Measurements from ENCODE around the gene AUTS2.

AUTS2 gene

DNA sequence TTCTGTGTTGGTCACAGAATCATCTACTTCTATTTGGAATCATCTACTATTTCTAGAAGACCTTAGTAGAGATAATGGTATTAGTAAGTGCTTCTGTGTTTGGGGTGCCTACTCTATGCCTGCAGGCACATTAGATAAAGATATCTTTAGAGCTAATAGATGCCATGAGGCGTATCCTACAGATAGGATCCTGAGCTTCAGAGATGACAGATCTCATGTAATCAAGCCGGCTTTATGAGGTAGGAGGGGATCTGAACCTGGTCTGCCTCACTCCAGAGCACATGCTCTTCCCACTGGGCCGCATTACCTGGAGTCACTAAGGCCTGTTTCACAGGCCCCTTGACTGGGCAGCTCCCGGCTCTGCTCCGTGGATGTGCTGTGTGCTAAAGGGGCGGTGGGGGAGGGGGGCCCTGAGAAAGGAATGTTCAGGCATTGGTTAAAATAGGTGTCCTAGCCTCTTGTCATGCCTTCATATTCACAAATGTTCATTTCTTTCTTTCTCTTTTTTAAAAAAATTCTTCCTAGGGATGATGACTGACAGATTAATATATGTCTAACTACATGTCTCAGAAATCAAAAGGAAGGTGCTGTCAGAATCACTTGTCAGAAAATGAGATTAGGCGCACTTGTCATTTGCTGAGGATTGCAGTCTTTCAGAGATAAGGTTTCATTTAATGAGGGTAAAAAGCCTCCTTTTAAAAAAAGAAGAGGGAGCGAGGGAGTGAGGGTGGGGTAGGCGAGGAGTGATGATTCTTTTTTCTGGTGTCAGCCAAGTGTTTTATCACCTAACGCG, 1075.7 kb downstream of the AUTS2 start:
- TF ChIP-seq, protein P1, sequence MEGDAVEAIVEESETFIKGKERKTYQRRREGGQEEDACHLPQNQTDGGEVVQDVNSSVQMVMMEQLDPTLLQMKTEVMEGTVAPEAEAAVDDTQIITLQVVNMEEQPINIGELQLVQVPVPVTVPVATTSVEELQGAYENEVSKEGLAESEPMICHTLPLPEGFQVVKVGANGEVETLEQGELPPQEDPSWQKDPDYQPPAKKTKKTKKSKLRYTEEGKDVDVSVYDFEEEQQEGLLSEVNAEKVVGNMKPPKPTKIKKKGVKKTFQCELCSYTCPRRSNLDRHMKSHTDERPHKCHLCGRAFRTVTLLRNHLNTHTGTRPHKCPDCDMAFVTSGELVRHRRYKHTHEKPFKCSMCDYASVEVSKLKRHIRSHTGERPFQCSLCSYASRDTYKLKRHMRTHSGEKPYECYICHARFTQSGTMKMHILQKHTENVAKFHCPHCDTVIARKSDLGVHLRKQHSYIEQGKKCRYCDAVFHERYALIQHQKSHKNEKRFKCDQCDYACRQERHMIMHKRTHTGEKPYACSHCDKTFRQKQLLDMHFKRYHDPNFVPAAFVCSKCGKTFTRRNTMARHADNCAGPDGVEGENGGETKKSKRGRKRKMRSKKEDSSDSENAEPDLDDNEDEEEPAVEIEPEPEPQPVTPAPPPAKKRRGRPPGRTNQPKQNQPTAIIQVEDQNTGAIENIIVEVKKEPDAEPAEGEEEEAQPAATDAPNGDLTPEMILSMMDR (IDR thresholded peaks at IDR 0.05; ENCODE audit: borderline replicate concordance, insufficient read depth, low read depth, low read length), result no peak
- H3K4me3 ChIP-seq (ENCODE audit: low read depth, low read length), result no peak overlapping the region

DNA sequence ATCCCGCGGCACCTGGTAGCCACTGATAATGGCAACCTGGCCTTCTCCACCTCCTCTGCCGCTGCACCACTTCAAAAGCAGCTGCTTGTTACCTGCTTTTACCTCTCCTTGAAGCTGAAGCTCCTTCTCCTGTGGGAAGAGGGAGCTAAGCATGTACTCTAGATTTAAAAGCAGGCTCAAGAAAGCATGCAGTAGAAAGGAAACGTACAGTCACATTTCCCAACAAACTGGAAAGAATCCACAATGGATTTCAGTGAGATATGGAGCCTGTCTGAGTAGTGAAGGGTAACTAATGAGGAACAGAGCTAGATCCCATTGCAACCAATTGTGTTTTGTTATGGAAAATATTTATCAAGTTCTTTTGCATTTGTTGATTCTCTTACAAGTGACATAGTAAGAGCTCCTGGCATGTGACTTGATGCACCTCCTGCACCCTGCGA, 1076.3 kb downstream of the AUTS2 start:
- no peak overlapping the region for H3K4me3 ChIP-seq (ENCODE audit: low read depth, low read length)
- TF ChIP-seq, protein P1 (IDR thresholded peaks at IDR 0.05; ENCODE audit: borderline replicate concordance, insufficient read depth, low read depth, low read length), result no peak

DNA sequence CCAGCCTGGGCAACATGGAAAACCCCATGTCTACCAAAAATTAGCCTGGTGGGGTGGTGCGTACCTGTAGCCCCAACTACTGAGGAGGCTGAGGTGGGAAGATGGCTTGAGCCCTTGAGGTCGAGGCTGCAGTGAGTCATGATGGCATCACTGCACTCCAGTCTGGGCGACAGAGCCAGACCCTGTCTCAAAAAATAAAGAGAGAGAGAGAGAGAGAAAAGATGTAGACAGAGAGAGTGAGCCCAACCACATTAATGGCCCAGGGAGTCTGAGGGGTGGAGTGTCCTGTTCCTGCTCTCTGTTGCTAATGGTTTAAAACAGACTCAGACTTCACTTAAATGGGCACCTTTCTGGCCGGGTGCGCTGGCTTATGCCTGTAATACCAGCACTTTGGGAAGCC, 1078.0 kb downstream of the AUTS2 start:
- H3K4me3 ChIP-seq (ENCODE audit: low read depth, low read length), result no peak overlapping the region
- TF ChIP-seq, protein P1 (IDR thresholded peaks at IDR 0.05; ENCODE audit: borderline replicate concordance, insufficient read depth, low read depth, low read length), result no peak

DNA sequence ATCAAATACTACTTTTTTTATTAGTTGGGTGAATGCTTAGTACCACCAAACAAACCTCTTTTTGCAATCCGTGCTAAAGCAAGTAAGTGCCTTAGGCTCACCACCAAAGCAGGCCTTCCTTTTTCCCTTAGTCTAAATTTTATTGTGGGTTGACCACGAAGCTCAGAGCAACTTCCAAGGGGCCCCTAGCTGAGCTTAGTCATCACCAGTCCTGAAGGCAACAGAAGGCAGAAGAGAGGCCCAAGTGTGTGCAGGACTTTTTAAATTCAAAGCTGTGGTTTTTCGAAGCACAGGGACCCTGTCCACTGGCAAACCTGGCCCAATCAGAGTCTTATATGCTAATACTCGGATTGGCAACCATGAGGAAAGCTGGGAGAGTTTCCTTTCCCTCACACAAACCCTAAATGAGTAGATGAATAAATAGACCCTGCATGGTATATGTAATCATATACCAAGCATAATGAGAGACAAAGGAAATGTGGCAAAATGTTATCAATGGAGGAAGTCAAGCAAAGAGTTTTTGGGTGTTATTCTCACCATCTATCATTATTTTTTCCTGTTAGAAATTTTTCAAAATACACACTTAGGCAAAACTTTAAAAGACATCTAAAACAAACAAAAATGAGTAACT, 1080.5 kb downstream of the AUTS2 start:
- TF ChIP-seq, protein P1 (IDR thresholded peaks at IDR 0.05; ENCODE audit: borderline replicate concordance, insufficient read depth, low read depth, low read length), result no peak
- H3K4me3 ChIP-seq (ENCODE audit: low read depth, low read length), result no peak overlapping the region

DNA sequence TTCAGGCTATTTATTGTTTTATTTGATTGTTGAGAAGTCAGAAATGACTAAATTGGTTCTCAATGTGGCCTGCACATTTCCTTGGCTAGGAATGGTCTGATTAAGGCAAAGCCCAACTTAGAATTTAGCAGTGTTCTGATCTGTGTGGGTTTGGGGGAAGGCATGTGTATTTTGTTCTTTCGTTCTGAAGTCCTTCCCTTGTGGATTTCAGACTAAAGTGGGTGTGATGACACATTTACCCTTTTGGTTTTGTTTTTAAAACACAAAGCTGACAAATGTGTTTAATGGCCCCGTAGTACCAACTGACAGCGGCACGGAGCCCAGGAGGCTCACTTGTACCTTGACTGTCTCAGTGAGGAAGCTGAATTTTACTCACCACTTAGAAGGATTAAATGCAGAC, 1081.4 kb downstream of the AUTS2 start:
- TF ChIP-seq, protein P1 (IDR thresholded peaks at IDR 0.05; ENCODE audit: borderline replicate concordance, insufficient read depth, low read depth, low read length), result no peak
- H3K4me3 ChIP-seq (ENCODE audit: low read depth, low read length), result no peak overlapping the region

DNA sequence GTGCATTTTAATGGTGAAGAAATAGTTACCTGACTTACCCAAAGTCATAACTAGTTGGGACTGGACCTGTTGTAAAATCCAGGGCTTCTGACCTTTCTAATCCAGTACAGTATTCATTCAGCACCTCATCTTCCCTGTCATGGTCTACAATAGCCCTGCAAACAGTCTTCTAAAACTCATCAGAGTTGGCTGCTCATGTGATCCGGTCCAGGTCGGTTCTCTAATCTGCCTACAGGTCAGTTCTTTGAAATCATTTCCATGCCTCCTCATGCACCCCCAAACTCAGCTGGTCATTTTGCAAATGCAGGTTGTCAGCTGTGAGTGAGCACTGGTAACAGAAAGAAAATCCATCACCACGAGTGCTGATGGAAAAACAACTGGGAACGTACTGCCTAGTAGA, 1082.0 kb downstream of the AUTS2 start:
- TF ChIP-seq, protein P1 (IDR thresholded peaks at IDR 0.05; ENCODE audit: borderline replicate concordance, insufficient read depth, low read depth, low read length), result no peak
- H3K4me3 ChIP-seq (ENCODE audit: low read depth, low read length), result no peak overlapping the region

Data from GM12875 (cell line).